Lower leg skin (tissue), 4 donors: ENCODE measurements around the gene MTM1. TPM values are rescaled to one million over a fixed set of nuclear protein-coding genes. Genes with fewer than 3 reads are reported as not detected.
A peak's percentile ranks its signal among the peaks of the same experiment; 100 is the strongest.

Experiments used
- DNase-seq, 2 donors: peaks; one replicate each; pipeline ENCODE4 v3.0.0-alpha.2; 2019; ENCODE audit warnings: low spot score in 2 of 2
- H3K4me3 ChIP-seq: fragments of 200-600 bp; sonication (generic); 2 replicates; pipeline ENCODE4 v1.5.1; 2017; ENCODE audit warnings: mild to moderate bottlenecking, low read depth; ENCODE audit not compliant: poor library complexity, severe bottlenecking
- POLR2A ChIP-seq, 2 donors: fragments of 450-650 bp; IDR thresholded peaks; one replicate each; pipeline ENCODE4 v1.6.1; 2016 to 2017; ENCODE audit warnings: antibody characterized with exemption in 2 of 2, mild to moderate bottlenecking in 1 of 2, moderate library complexity in 1 of 2
- WGBS, 2 donors: methylation state at CpG; one replicate each; pipeline ENCODE4 v1.1.5; 2018; 5-methylcytosine and 5-hydroxymethylcytosine counted together
- intact Hi-C: fragments of 100-400 bp; cut with DNase I; formaldehyde crosslinking; loops from one replicate; pipeline ENCODE4 v1.15.0; 2023; ENCODE audit warnings: low total_unique reads
- total RNA-seq, 4 donors: library from RNA; depleted of rRNA; stranded (reverse); fragments of >200 nt; gene quantifications; one replicate each; pipeline ENCODE4 v1.1.0, GENCODE V29; 2016
- TF ChIP-seq, protein P1 (sequence below), 3 donors: fragments of 450-650 bp; IDR thresholded peaks; one replicate each; pipeline ENCODE4 v1.5.1; 2016; ENCODE audit warnings: antibody characterized with exemption in 3 of 3, mild to moderate bottlenecking in 3 of 3, moderate library complexity in 2 of 3

Gene MTM1
- total RNA-seq, 4 donors from 2014 or later = 11.0 to 21.0 (median 14.1) TPM

DNA sequence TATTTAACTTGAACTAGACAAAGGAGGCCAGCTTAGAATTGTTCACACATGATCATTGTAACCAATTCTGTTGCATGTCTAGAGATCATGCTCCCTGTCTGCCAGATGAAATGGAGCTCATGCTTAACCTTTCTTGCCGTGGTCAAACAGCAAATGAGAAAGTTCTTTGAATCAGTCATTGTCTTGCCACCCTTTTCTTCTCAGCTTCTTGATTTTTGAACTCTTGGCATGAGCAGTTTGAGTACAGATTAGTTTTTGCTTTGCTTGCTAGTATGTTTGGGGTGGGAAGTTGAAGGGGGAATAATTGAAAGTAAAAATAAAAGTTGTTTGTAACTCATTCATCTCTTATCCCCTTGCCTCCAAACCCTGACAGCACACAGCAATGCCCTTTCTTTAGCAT is 4.7 kb downstream of the MTM1 start:
- TF ChIP-seq, protein P1, sequence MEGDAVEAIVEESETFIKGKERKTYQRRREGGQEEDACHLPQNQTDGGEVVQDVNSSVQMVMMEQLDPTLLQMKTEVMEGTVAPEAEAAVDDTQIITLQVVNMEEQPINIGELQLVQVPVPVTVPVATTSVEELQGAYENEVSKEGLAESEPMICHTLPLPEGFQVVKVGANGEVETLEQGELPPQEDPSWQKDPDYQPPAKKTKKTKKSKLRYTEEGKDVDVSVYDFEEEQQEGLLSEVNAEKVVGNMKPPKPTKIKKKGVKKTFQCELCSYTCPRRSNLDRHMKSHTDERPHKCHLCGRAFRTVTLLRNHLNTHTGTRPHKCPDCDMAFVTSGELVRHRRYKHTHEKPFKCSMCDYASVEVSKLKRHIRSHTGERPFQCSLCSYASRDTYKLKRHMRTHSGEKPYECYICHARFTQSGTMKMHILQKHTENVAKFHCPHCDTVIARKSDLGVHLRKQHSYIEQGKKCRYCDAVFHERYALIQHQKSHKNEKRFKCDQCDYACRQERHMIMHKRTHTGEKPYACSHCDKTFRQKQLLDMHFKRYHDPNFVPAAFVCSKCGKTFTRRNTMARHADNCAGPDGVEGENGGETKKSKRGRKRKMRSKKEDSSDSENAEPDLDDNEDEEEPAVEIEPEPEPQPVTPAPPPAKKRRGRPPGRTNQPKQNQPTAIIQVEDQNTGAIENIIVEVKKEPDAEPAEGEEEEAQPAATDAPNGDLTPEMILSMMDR (IDR thresholded peaks at IDR 0.05) = no peak
- TF ChIP-seq POLR2A (IDR thresholded peaks at IDR 0.05) = no peak
- WGBS, 2 donors = 24 to 49% methylated on average over 1 of the region's 1 CpG
- no peak for DNase-seq
- no peak overlapping the region for H3K4me3 ChIP-seq
- intact Hi-C loops = no loop called here

DNA sequence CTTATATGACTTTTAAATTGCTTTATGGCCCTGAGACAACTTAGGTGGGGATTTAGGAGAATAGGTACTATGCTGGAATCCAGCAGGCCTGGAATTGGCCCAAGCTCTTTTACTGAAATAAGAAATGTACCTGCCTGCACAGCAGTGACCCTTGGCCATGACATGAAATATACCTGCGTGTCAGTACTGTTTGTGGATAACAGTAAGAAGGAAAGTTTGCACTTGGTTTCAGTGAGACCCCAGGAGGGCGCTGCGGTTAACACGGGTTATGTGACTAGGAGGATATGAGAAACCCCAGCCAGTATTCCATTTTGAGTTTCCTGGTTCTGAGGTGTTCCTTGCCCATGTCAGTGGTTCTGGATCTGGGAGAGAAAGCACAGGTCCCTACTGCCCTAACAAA is 5.3 kb downstream of the MTM1 start:
- TF ChIP-seq, protein P1 (IDR thresholded peaks at IDR 0.05) = no peak
- TF ChIP-seq POLR2A (IDR thresholded peaks at IDR 0.05) = no peak
- DNase-seq = no peak
- WGBS, 2 donors = 66 to 77% methylated on average over 4 of the region's 4 CpGs
- H3K4me3 ChIP-seq = no peak overlapping the region
- intact Hi-C loops = no loop called here

DNA sequence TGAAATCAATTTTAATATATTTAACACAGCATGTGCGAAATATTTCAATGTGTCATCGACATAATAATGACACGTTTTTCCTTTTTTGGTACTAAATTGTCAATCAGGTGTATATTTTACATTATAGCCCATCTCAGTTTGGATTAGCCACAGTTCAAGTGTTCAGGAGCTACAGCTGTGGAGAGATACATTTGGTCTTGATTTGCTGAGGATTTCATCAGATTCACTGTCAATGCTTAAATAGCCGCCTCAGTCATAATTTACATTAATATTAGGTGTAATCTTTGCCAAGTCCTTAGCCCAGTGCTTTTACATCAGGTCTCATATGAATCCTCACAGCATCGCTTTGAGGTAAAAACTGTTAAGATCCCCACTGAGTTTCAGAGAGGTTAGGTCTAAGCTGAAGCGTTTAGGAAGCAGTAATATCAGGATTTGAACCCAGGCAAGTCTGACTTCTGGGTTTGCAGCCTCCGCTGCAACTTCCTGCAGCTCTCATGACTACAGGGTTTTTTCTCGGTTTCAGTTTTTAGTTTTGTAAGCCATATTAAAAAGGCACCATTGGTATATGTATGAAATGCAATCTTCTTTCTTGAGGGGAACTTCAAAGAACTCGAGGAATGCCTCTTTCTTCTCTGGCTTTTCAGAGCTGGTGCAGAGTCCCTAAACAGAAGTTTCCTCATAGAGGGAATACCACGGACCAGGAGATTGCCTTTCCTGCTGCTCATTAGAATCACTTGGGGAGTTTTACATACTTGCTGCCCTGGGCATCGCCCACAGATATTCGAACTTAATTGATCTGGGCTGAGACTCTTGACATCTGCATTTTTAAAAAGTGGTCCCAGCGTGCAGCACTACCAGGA is 6.4 kb downstream of the MTM1 start:
- no peak overlapping the region for H3K4me3 ChIP-seq
- no peak for DNase-seq
- intact Hi-C loops = no loop called here
- no peak for TF ChIP-seq POLR2A (IDR thresholded peaks at IDR 0.05)
- TF ChIP-seq, protein P1 (IDR thresholded peaks at IDR 0.05) = no peak
- 41 to 45% methylated on average over 13 of the region's 13 CpGs for WGBS, 2 donors

DNA sequence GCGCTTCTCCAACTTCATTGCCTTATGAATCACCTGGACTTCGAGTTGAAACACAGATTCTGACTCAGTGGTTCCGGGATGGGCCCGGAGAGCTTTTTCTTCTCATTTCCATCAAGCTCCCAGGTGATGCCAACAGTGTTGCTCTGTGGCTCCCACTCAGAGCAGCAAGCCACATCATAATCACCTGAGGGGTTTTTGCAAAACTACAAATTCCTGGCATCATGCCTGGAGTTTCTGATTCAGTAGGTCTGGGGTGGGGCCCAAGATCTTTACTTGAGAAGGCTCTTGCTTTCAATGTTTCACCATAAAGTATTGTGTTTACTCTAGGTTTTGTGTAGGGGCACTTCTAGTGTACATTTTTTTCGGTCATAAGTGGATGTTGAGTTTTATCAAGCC is 7.0 kb downstream of the MTM1 start:
- TF ChIP-seq POLR2A (IDR thresholded peaks at IDR 0.05) = no peak
- TF ChIP-seq, protein P1 (IDR thresholded peaks at IDR 0.05) = no peak
- no peak overlapping the region for H3K4me3 ChIP-seq
- peak in 1 of 2 donors; percentile 50 for DNase-seq
- intact Hi-C loops = no loop called here
- 40 to 42% methylated on average over 5 of the region's 5 CpGs for WGBS, 2 donors

DNA sequence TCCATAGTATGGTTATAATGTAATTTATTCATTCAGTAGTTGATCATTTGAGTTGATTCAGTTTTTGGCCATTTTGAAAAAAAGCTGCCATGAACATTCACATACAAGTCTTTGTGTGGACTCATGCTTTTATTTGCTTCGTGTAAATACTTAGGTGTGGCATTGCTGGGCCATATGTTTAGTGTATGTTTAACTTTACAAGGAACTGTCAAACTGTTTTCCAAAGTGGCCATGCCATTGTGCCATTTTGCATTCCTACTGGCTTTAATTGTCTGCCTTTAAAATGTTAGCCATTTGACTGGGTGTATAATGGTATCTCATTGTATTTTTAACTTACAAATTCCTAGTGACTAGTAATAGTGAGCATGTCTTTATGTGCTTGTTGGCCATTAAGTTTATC is 8.8 kb downstream of the MTM1 start:
- DNase-seq = no peak
- WGBS, 2 donors = 39 to 55% methylated on average over 1 of the region's 1 CpG
- no peak overlapping the region for H3K4me3 ChIP-seq
- TF ChIP-seq POLR2A (IDR thresholded peaks at IDR 0.05) = no peak
- TF ChIP-seq, protein P1 (IDR thresholded peaks at IDR 0.05) = no peak
- intact Hi-C loops = no loop called here
